NB4 (cell line): ENCODE data around the gene PLEKHG1.

Experiments
- MYC ChIP-seq: IDR thresholded peaks from 2 replicates; pipeline ENCODE4 v1.6.1; 2011; ENCODE audit warnings: low read depth, low read length
- POLR2A ChIP-seq: IDR thresholded peaks from 2 replicates; pipeline ENCODE4 v1.6.1; 2011; ENCODE audit warnings: mild to moderate bottlenecking; ENCODE audit not compliant: insufficient read length; ENCODE audit errors: extremely low read depth
- TF ChIP-seq, protein P1 (sequence below): IDR thresholded peaks from one replicate; pipeline ENCODE4 v1.5.1; 2012; ENCODE audit warnings: low read depth, low read length
- TF ChIP-seq, protein P2 (sequence below): IDR thresholded peaks from 2 replicates; pipeline ENCODE4 v1.6.1; 2011; ENCODE audit warnings: low read depth, low read length

DNA sequence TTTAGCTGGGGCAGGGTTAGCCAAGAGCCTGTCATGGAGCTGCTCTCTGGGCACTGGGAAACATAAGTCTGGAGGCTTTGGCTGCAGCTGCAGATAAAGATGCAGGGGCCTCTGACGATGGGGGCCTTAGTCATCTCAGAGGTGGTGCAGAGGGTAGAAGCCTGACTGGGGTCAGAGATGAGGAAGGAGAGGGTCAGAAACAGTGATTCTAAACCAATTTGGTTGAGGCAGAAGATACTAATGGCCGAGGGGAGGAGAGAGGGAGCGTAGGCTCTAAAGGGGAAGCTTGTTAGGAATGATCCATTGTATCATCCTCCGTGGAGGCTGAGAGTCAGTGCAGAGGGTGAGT, 33.8 kb downstream of the PLEKHG1 start:
- TF ChIP-seq, protein P1, sequence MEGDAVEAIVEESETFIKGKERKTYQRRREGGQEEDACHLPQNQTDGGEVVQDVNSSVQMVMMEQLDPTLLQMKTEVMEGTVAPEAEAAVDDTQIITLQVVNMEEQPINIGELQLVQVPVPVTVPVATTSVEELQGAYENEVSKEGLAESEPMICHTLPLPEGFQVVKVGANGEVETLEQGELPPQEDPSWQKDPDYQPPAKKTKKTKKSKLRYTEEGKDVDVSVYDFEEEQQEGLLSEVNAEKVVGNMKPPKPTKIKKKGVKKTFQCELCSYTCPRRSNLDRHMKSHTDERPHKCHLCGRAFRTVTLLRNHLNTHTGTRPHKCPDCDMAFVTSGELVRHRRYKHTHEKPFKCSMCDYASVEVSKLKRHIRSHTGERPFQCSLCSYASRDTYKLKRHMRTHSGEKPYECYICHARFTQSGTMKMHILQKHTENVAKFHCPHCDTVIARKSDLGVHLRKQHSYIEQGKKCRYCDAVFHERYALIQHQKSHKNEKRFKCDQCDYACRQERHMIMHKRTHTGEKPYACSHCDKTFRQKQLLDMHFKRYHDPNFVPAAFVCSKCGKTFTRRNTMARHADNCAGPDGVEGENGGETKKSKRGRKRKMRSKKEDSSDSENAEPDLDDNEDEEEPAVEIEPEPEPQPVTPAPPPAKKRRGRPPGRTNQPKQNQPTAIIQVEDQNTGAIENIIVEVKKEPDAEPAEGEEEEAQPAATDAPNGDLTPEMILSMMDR = no peak
- TF ChIP-seq POLR2A (no peak), MYC (no peak)
- TF ChIP-seq, protein P2, sequence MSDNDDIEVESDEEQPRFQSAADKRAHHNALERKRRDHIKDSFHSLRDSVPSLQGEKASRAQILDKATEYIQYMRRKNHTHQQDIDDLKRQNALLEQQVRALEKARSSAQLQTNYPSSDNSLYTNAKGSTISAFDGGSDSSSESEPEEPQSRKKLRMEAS = no peak
